Neural crest cell (in vitro differentiated cells): ENCODE data around the gene RPL34. TPM values are rescaled to one million over a fixed set of nuclear protein-coding genes. Genes with fewer than 3 reads are reported as not detected.

Experiments
- DNase-seq: peaks from one replicate; pipeline ENCODE4 v3.0.0; 2021; ENCODE audit warnings: low read depth, mixed read lengths, low spot score
- H3K27ac Mint-ChIP-seq: one replicate; pipeline ENCODE4 v1.8.0; 2021; ENCODE audit warnings: mild to moderate bottlenecking, mixed read lengths; ENCODE audit not compliant: unreplicated experiment
- H3K27me3 Mint-ChIP-seq: 2 replicates; pipeline ENCODE4 v1.8.0; 2021; ENCODE audit warnings: low read depth, mild to moderate bottlenecking, mixed read lengths
- H3K36me3 Mint-ChIP-seq: 2 replicates; pipeline ENCODE4 v1.8.0; 2021; ENCODE audit warnings: low read depth, mild to moderate bottlenecking, mixed read lengths
- H3K4me1 Mint-ChIP-seq: 2 replicates; pipeline ENCODE4 v1.8.0; 2021; ENCODE audit warnings: mixed read lengths
- H3K4me3 Mint-ChIP-seq: one replicate; pipeline ENCODE4 v1.8.0; 2021; ENCODE audit warnings: mild to moderate bottlenecking, mixed read lengths
- H3K9me3 Mint-ChIP-seq: 2 replicates; pipeline ENCODE4 v1.8.0; 2021; ENCODE audit warnings: mixed read lengths
- CTCF ChIP-seq: fragments of 200-600 bp; sonication (generic); conservative IDR thresholded peaks from 2 replicates; pipeline ENCODE4 v1.5.0; 2021; ENCODE audit warnings: antibody characterized with exemption, mild to moderate bottlenecking
- total RNA-seq: library from RNA; stranded (reverse); gene quantifications from 2 replicates; pipeline ENCODE4 v1.2.1, GENCODE V29; 2021

Gene RPL34
- total RNA-seq, 1 donor from 2014 or later = 1,293 TPM

GRCh38 chr4:108637856-108638255 is 17.5 kb downstream of the RPL34 start:
- no peak for TF ChIP-seq CTCF
- H3K9me3 Mint-ChIP-seq = no peaks in the 10 kb centered on the region

GRCh38 chr4:108644237-108644636 is 23.9 kb downstream of the RPL34 start:
- Mint-ChIP-seq H3K27me3 (no peaks in the 10 kb centered on the region), H3K4me3 (no peak overlapping the region), H3K4me1 (no peaks in the 10 kb centered on the region)

More at GRCh38 chr4:108637856-108638255, 17.5 kb downstream of the RPL34 start:
- DNase-seq = no peak
- Mint-ChIP-seq H3K27me3 (no peaks in the 10 kb centered on the region), H3K4me1 (no peaks in the 10 kb centered on the region), H3K27ac (no peak overlapping the region), H3K36me3 (peaks cover 16% of the 10 kb centered on the region), H3K4me3 (no peak overlapping the region)

GRCh38 chr4:108646706-108647105 is 26.3 kb downstream of the RPL34 start:
- TF ChIP-seq CTCF = no peak
- H3K36me3 Mint-ChIP-seq = no peaks in the 10 kb centered on the region
- H3K4me1 Mint-ChIP-seq = peaks cover 14% of the 10 kb centered on the region
- DNase-seq = no peak
- no peaks in the 10 kb centered on the region for H3K9me3 Mint-ChIP-seq
- H3K27ac Mint-ChIP-seq = no peak overlapping the region
- peak overlapping the region; percentile 13 for H3K4me3 Mint-ChIP-seq
- no peaks in the 10 kb centered on the region for H3K27me3 Mint-ChIP-seq

More at GRCh38 chr4:108644237-108644636, 23.9 kb downstream of the RPL34 start:
- no peaks in the 10 kb centered on the region for H3K36me3 Mint-ChIP-seq
- TF ChIP-seq CTCF = no peak
- H3K27ac Mint-ChIP-seq = no peak overlapping the region
- no peak for DNase-seq
- H3K9me3 Mint-ChIP-seq = no peaks in the 10 kb centered on the region

- Mint-ChIP-seq H3K4me3 (peak overlapping the region; percentile 92), H3K27ac (peak overlapping the region; percentile 96), H3K36me3 (peaks cover 9% of the 10 kb centered on the region), H3K27me3 (no peaks in the 10 kb centered on the region), H3K4me1 (peaks cover 20% of the 10 kb centered on the region), H3K9me3 (no peaks in the 10 kb centered on the region)
- TF ChIP-seq CTCF = no peak
- no peak for DNase-seq
Observed at GRCh38 chr4:108649863-108650211, 29.5 kb downstream of the RPL34 start.

GRCh38 chr4:108650212-108651013 is 30.0 kb downstream of the RPL34 start, which contains the start of gene OSTC:
TSS of gene OSTC (plus strand) at chr4:108650599. CDS start at chr4:108650656, 57 bp downstream.
- H3K4me3 Mint-ChIP-seq = peak within 1 kb of the TSS; percentile 92
- peak; percentile 91 for DNase-seq
- no peaks in the 10 kb centered on the region for H3K9me3 Mint-ChIP-seq
- H3K4me1 Mint-ChIP-seq = peaks cover 20% of the 10 kb centered on the region
- H3K27me3 Mint-ChIP-seq = no peaks in the 10 kb centered on the region
- peak within 1 kb of the TSS; percentile 96 for H3K27ac Mint-ChIP-seq
- H3K36me3 Mint-ChIP-seq = peaks cover 9% of the 10 kb centered on the region
- TF ChIP-seq CTCF = no peak
